H1 (cell line): ENCODE measurements around the gene LRRC27. TPM values are rescaled to one million over a fixed set of nuclear protein-coding genes. Genes with fewer than 3 reads are reported as not detected.

ENCODE experiments used
- CTCF ChIA-PET: fragments of 300-600 bp; sonication (Branson Sonifier 250); formaldehyde crosslinking; loops from one replicate; lab custom pipeline; 2021; ENCODE audit not compliant: partially characterized antibody; lab: Charles Lee
- POLR2A ChIA-PET: fragments of 300-600 bp; sonication (Branson Sonifier 250); formaldehyde crosslinking; loops from one replicate; lab custom pipeline; 2021; ENCODE audit warnings: inconsistent platforms; ENCODE audit not compliant: partially characterized antibody; lab: Charles Lee
- DNase-seq, 2 experiments: peaks; one replicate each; pipeline versions ENCODE4 v3.0.0 to v3.0.0-alpha.2; 2010 to 2022; ENCODE audit warnings: low spot score in 2 of 2, low read depth in 1 of 2, mixed read lengths in 1 of 2
- FAIRE-seq: peaks from 2 replicates; lab custom pipeline; 2011; peaks lifted over from hg19 to GRCh38; lab: Jason Lieb, UNC
- H2AFZ ChIP-seq: 2 replicates; pipeline ENCODE4 v1.8.1; 2012; ENCODE audit warnings: low read length, inconsistent platforms
- H2AK5ac ChIP-seq: 2 replicates; pipeline ENCODE4 v1.6.1; 2013; ENCODE audit warnings: low read depth, low read length
- H2BK120ac ChIP-seq: replicated peaks from 2 replicates; pipeline ENCODE3; 2013; ENCODE audit warnings: low read depth, low read length, inconsistent platforms
- H2BK12ac ChIP-seq: 2 replicates; pipeline ENCODE4 v1.6.1; 2013; ENCODE audit warnings: low read depth, low read length
- H2BK15ac ChIP-seq: 2 replicates; pipeline ENCODE4 v1.6.1; 2013; ENCODE audit warnings: low read length
- H2BK20ac ChIP-seq: 2 replicates; pipeline ENCODE4 v1.6.1; 2013; ENCODE audit warnings: low read length
- H2BK5ac ChIP-seq: 2 replicates; pipeline ENCODE4 v1.6.1; 2013; ENCODE audit warnings: low read depth, low read length
- H3K14ac ChIP-seq: 2 replicates; pipeline ENCODE4 v1.6.1; 2013; ENCODE audit warnings: inconsistent platforms; ENCODE audit not compliant: insufficient read length
- H3K18ac ChIP-seq: 2 replicates; pipeline ENCODE4 v1.6.1; 2013; ENCODE audit warnings: low read length; ENCODE audit errors: extremely low read depth
- H3K23ac ChIP-seq: 2 replicates; pipeline ENCODE4 v1.6.1; 2013; ENCODE audit warnings: inconsistent platforms; ENCODE audit not compliant: insufficient read length
- H3K23me2 ChIP-seq: 2 replicates; pipeline ENCODE4 v1.6.1; 2013; ENCODE audit warnings: low read depth, low read length
- H3K27ac ChIP-seq: 2 replicates; pipeline ENCODE4 v1.6.1; 2011; ENCODE audit warnings: low read depth, low read length, inconsistent platforms
- H3K27me3 ChIP-seq, 4 experiments: replicated peaks in 1 of 4; 1 replicate in 1 of 4; 2 replicates in 3 of 4; pipeline versions ENCODE4 v1.6.1 to v1.8.1; 2011 to 2013; ENCODE audit warnings: low read length in 3 of 4, mild to moderate bottlenecking in 3 of 4, inconsistent platforms in 2 of 4, mixed read lengths in 2 of 4, moderate library complexity in 1 of 4; ENCODE audit not compliant: control insufficient read depth in 3 of 4, insufficient read depth in 3 of 4; ENCODE audit errors: extremely low read depth in 1 of 4
- H3K36me3 ChIP-seq, 4 experiments: 2 replicates each; pipeline versions ENCODE4 v1.6.1 to v1.8.1; 2011 to 2013; ENCODE audit warnings: mild to moderate bottlenecking in 4 of 4, low read length in 3 of 4, moderate library complexity in 2 of 4, control low read depth in 1 of 4, inconsistent platforms in 1 of 4; ENCODE audit not compliant: insufficient read depth in 4 of 4, control insufficient read depth in 2 of 4
- H3K4ac ChIP-seq: replicated peaks from 2 replicates; pipeline ENCODE3; 2013; ENCODE audit warnings: low read length, low read depth, mixed read lengths, inconsistent platforms; ENCODE audit not compliant: insufficient read length
- H3K4me1 ChIP-seq, 4 experiments: replicated peaks in 1 of 4; 1 replicate in 1 of 4; 2 replicates in 3 of 4; pipeline versions ENCODE4 v1.6.1 to v1.8.1; 2011 to 2013; ENCODE audit warnings: low read length in 3 of 4, inconsistent platforms in 2 of 4, mixed read lengths in 1 of 4; ENCODE audit not compliant: insufficient read depth in 4 of 4, control insufficient read depth in 3 of 4
- H3K4me2 ChIP-seq, 2 experiments: 2 replicates each; pipeline versions ENCODE4 v1.6.1 to v1.8.1; 2011 to 2013; ENCODE audit warnings: low read depth in 2 of 2, low read length in 2 of 2, control low read depth in 1 of 2, inconsistent platforms in 1 of 2, mild to moderate bottlenecking in 1 of 2; ENCODE audit not compliant: insufficient read depth in 1 of 2
- H3K4me3 ChIP-seq, 4 experiments: fragments of 200-600, 300-600 bp in 1 of 4; sonication (generic), shearing (Covaris generic), sonication (Bioruptor Twin) in 1 of 4; 2 replicates each; pipeline versions ENCODE4 v1.5.1 to v1.8.1; 2011 to 2016; ENCODE audit warnings: low read length in 4 of 4, low read depth in 3 of 4, control low read depth in 2 of 4, inconsistent platforms in 2 of 4, mild to moderate bottlenecking in 2 of 4, mixed read lengths in 1 of 4, moderate library complexity in 1 of 4; ENCODE audit not compliant: insufficient read depth in 2 of 4; ENCODE audit errors: extremely low read depth in 1 of 4
- H3K56ac ChIP-seq: replicated peaks from 2 replicates; pipeline ENCODE3; 2013; ENCODE audit warnings: low read depth, mild to moderate bottlenecking, mixed read lengths, low read length, inconsistent platforms; ENCODE audit not compliant: insufficient read length
- H3K79me1 ChIP-seq: 2 replicates; pipeline ENCODE4 v1.6.1; 2013; ENCODE audit warnings: low read depth, low read length, control low read depth
- H3K79me2 ChIP-seq, 2 experiments: 2 replicates each; pipeline versions ENCODE4 v1.6.1 to v1.8.1; 2012 to 2013; ENCODE audit warnings: low read length in 2 of 2, mild to moderate bottlenecking in 2 of 2, inconsistent platforms in 1 of 2; ENCODE audit not compliant: insufficient read depth in 2 of 2, control insufficient read depth in 1 of 2
- H3K9ac ChIP-seq, 4 experiments: replicated peaks in 1 of 4; 1 replicate in 1 of 4; 2 replicates in 3 of 4; pipeline versions ENCODE4 v1.6.1 to v1.8.1; 2011 to 2013; ENCODE audit warnings: low read depth in 3 of 4, low read length in 3 of 4, control low read depth in 2 of 4, mild to moderate bottlenecking in 2 of 4, moderate library complexity in 2 of 4, inconsistent platforms in 1 of 4; ENCODE audit errors: extremely low read depth in 1 of 4
- H3K9me3 ChIP-seq, 2 experiments: 2 replicates each; pipeline versions ENCODE4 v1.6.1 to v1.8.1; 2012 to 2013; ENCODE audit warnings: mild to moderate bottlenecking in 2 of 2, moderate library complexity in 2 of 2, control low read depth in 1 of 2, inconsistent platforms in 1 of 2, low read depth in 1 of 2, low read length in 1 of 2, mixed read lengths in 1 of 2; ENCODE audit not compliant: insufficient read depth in 2 of 2
- H4K20me1 ChIP-seq, 2 experiments: replicated peaks in 1 of 2; 2 replicates each; pipeline versions ENCODE3 to v1.8.1; 2011 to 2013; ENCODE audit warnings: inconsistent platforms in 2 of 2, low read length in 2 of 2, mild to moderate bottlenecking in 1 of 2; ENCODE audit not compliant: insufficient read depth in 2 of 2, control insufficient read depth in 1 of 2
- H4K5ac ChIP-seq: 2 replicates; pipeline ENCODE4 v1.6.1; 2013; ENCODE audit warnings: low read length, low read depth, mixed read lengths, inconsistent platforms; ENCODE audit not compliant: insufficient read length
- H4K8ac ChIP-seq: 2 replicates; pipeline ENCODE4 v1.8.0; 2013; ENCODE audit warnings: mild to moderate bottlenecking, moderate library complexity, low read length, inconsistent platforms; ENCODE audit not compliant: insufficient read depth; ENCODE audit errors: extremely low read depth
- H4K91ac ChIP-seq: replicated peaks from 2 replicates; pipeline ENCODE3; 2013; ENCODE audit warnings: low read length, mixed read lengths, inconsistent platforms; ENCODE audit not compliant: insufficient read length
- ATF2 ChIP-seq: IDR thresholded peaks from 2 replicates; pipeline ENCODE4 v1.6.1; 2012; ENCODE audit warnings: low read length, inconsistent platforms
- ATF3 ChIP-seq: IDR thresholded peaks from 2 replicates; pipeline ENCODE4 v1.6.1; 2011; ENCODE audit warnings: low read depth, mild to moderate bottlenecking, low read length; ENCODE audit not compliant: insufficient read depth
- EGR1 ChIP-seq: IDR thresholded peaks from 2 replicates; pipeline ENCODE4 v1.6.1; 2011; ENCODE audit warnings: low read depth, low read length, borderline replicate concordance
- MAFK ChIP-seq: IDR thresholded peaks from 2 replicates; pipeline ENCODE4 v1.6.1; 2012; ENCODE audit warnings: low read depth, mild to moderate bottlenecking, improper control_type of control experiment, low read length
- MAX ChIP-seq: IDR thresholded peaks from 2 replicates; pipeline ENCODE4 v1.6.1; 2012; ENCODE audit warnings: inconsistent platforms
- NANOG ChIP-seq: IDR thresholded peaks from 2 replicates; pipeline ENCODE4 v1.6.1; 2011; ENCODE audit warnings: low read length, low read depth, mild to moderate bottlenecking, inconsistent platforms; ENCODE audit not compliant: insufficient read depth, poor library complexity, severe bottlenecking
- POLR2A ChIP-seq, 2 experiments: IDR thresholded peaks; 1 replicate in 1 of 2; 2 replicates in 1 of 2; pipeline ENCODE4 v1.6.1; 2011; ENCODE audit warnings: low read depth in 2 of 2, low read length in 2 of 2, mild to moderate bottlenecking in 2 of 2; ENCODE audit errors: control extremely low read depth in 1 of 2
- RAD21 ChIP-seq, 2 experiments: IDR thresholded peaks in 1 of 2; conservative IDR thresholded peaks in 1 of 2; 2 replicates each; pipeline ENCODE4 v1.6.1; 2011; ENCODE audit warnings: low read depth in 2 of 2, low read length in 2 of 2, improper control_type of control experiment in 1 of 2, inconsistent platforms in 1 of 2, mild to moderate bottlenecking in 1 of 2, moderate library complexity in 1 of 2
- SIX5 ChIP-seq: IDR thresholded peaks from 2 replicates; pipeline ENCODE4 v1.6.1; 2011; ENCODE audit warnings: mild to moderate bottlenecking, low read depth, low read length
- SRF ChIP-seq: IDR thresholded peaks from 2 replicates; pipeline ENCODE4 v1.6.1; 2011; ENCODE audit warnings: mild to moderate bottlenecking, low read depth, low read length, moderate library complexity
- WGBS, 2 experiments: shearing (Covaris generic) in 1 of 2; methylation state at CpG; one replicate each; pipeline versions ENCODE4 v1.1.6 to v1.1.7; 2013 to 2015; ENCODE audit warnings: low lambda C conversion rate in 2 of 2, mixed read lengths in 2 of 2, inconsistent platforms in 1 of 2, low coverage in 1 of 2, missing lambda C conversion rate in 1 of 2; ENCODE audit not compliant: insufficient replicate concordance in 2 of 2, insufficient coverage in 1 of 2, insufficient read length in 1 of 2; ENCODE audit errors: extremely low coverage in 1 of 2, missing lambda C conversion rate in 1 of 2; 5-methylcytosine and 5-hydroxymethylcytosine counted together
- polyA plus RNA-seq, 7 experiments: library from polyadenylated mRNA; depleted of rRNA in 3 of 7; stranded (reverse) in 5 of 7; unstranded in 2 of 7; fragments of >200 nt in 5 of 7; fragments of 200-250 nt in 2 of 7; gene quantifications; 1 replicate in 5 of 7; 2 replicates in 1 of 7; 4 replicates in 1 of 7; pipeline versions ENCODE4 v1.2.1 to v1.2.3, GENCODE V29; 2011 to 2013; ENCODE audit warnings: missing spikeins in 2 of 7, mixed read lengths in 2 of 7
- total RNA-seq: library from RNA; stranded (reverse); fragmentation: NEBNext Ultra II Directional; extraction: Animal tissue kit (Norgen Biotek cat#: 25700); gene quantifications from 2 replicates; pipeline ENCODE4 v1.2.1, GENCODE V29; 2021

Gene LRRC27
- total and polyA plus RNA-seq, 2 of the 8 experiments (the other 6 are each of a cell fraction or from before 2014, with no cell fraction given), result 1.2 to 3.8 TPM

- H3K4ac ChIP-seq, result no peak overlapping the region
- no peaks in the 10 kb centered on the region for H3K9me3 ChIP-seq
- H4K91ac ChIP-seq, result no peak overlapping the region
- H3K18ac ChIP-seq, result no peak overlapping the region
- no peaks in the 10 kb centered on the region for H3K79me2 ChIP-seq
- H3K27ac ChIP-seq, result no peak overlapping the region
- peaks cover 2 to 5% of the 10 kb centered on the region in 2 experiments for H4K20me1 ChIP-seq
- CTCF ChIA-PET, result interaction anchor here (1.5 kb wide), 1 partner anchor 71 kb away, joined by 6 read pairs; no protein-coding TSS in a partner anchor
- no peak overlapping the region for H2BK20ac ChIP-seq
- no peak overlapping the region for H3K4me3 ChIP-seq
- H3K79me1 ChIP-seq, result no peaks in the 10 kb centered on the region
- H3K56ac ChIP-seq, result no peak overlapping the region
- H4K5ac ChIP-seq, result no peak overlapping the region
- H3K4me1 ChIP-seq, result peaks cover 0 to 11% (median 10%) of the 10 kb centered on the region in 4 experiments; a peak in 6 of 7 replicates
- no peaks in the 10 kb centered on the region for H3K23me2 ChIP-seq
- no peak overlapping the region for H3K4me2 ChIP-seq
- H4K8ac ChIP-seq, result no peak overlapping the region
- H2BK12ac ChIP-seq, result no peak overlapping the region
- WGBS, 2 experiments, result 92% methylated on average over 2 of the region's 2 CpGs; no CpG with 5 or more reads in 1 of the 2 experiments
- no peak overlapping the region for H3K9ac ChIP-seq
- no peak overlapping the region for H3K14ac ChIP-seq
- no peak overlapping the region for H2BK120ac ChIP-seq
- no peaks in the 10 kb centered on the region for H3K36me3 ChIP-seq
- H3K27me3 ChIP-seq, result no peaks in the 10 kb centered on the region
- DNase-seq (no peak), FAIRE-seq (no peak)
- no peak overlapping the region for H2BK5ac ChIP-seq
- POLR2A ChIA-PET, result no interaction called here
- H2AFZ ChIP-seq, result no peak overlapping the region
- no peak overlapping the region for H3K23ac ChIP-seq
- no peak for TF ChIP-seq EGR1
- no peak for TF ChIP-seq ATF3
- no peak for TF ChIP-seq MAX
- no peak for TF ChIP-seq POLR2A (IDR thresholded peaks at IDR 0.05; ENCODE audit: control extremely low read depth in 1 of 2, low read depth in 2 of 2, low read length in 2 of 2)
- no peak for TF ChIP-seq RAD21 (IDR thresholded peaks at IDR 0.05 in 1 of 2, conservative IDR thresholded peaks at IDR 0.05 in 1 of 2; ENCODE audit: low read depth in 2 of 2, low read length in 2 of 2)
- no peak for TF ChIP-seq SRF
- no peak for TF ChIP-seq ATF2
- no peak for TF ChIP-seq NANOG
- TF ChIP-seq MAFK, result no peak
- no peak for TF ChIP-seq SIX5
- H2BK15ac ChIP-seq, result no peak overlapping the region
- no peak overlapping the region for H2AK5ac ChIP-seq
Measured at GRCh38 chr10:132289439-132289838, 42.6 kb upstream of the LRRC27 start.
